ENCODE measurements around the gene DICER1. TPM values are rescaled to one million over a fixed set of nuclear protein-coding genes. Genes with fewer than 3 reads are reported as not detected.
"Not testable (repeated sequence)": the region's sequence is repeated elsewhere in the genome, so short reads cannot be mapped to it uniquely, and the experiment has no call there.

DICER1 gene
- total and polyA plus RNA-seq, 9 of the 15 experiments (the other 6 are each of a cell fraction or from before 2014, with no cell fraction given), result 2.5 to 23.2 (median 12.4) TPM

DNA sequence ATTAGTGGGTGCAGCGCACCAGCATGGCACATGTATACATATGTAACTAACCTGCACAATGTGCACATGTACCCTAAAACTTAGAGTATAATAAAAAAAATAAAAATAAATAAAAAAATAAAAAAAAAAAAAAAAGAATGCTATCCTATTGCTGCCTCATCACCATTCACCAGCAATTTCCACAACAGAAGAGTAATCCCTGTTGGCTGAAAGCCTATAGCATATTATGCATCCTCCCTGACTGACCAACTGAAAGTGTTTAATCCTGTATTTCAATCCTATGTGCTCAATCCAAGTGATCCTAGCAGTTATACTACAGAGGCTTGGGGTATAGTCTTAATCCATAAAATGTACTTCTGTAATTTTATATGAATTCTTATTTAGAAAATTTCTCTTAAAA lies 18.5 kb downstream of the DICER1 start (continued):
- TF ChIP-seq ZNF133 (CRISPR knock-in tag; IDR thresholded peaks at IDR 0.05) (no peak), FOSL1 (tag; conservative IDR thresholded peaks at IDR 0.05) (no peak), SNIP1 (IDR thresholded peaks at IDR 0.05; ENCODE audit: low read depth) (no peak), SREBF1 (IDR thresholded peaks at IDR 0.05; ENCODE audit: borderline replicate concordance, low read depth, low read length) (no peak)

DNA sequence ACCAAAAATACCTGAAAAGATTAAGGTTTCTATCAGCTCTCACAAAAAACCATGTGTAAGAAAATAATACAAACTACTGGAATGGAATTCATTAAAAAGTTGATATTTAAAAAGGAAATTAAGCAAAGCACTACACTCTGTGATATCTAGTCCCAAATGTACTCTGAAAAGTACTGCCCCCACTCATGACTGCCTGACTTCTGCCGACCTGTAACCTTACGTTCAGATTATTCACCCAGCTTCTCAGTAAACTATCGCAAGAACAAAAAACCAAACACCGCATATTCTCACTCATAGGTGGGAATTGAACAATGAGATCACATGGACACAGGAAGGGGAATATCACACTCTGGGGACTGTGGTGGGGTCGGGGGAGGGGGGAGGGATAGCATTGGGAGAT lies 18.9 kb downstream of the DICER1 start:
- H4K20me1 ChIP-seq (replicated peaks; ENCODE audit: control insufficient read depth, insufficient read depth, low read length); H3K4me3 ChIP-seq; H3K27me3 ChIP-seq (ENCODE audit: control insufficient read depth in 2 of 2, insufficient read depth in 2 of 2, low read length in 2 of 2); FAIRE-seq; in situ Hi-C loops (cut with MboI); ATAC-seq; H3K9me1 ChIP-seq (ENCODE audit: control insufficient read depth, insufficient read depth, low read length); H2AFZ ChIP-seq (ENCODE audit: low read depth, low read length); H3K79me2 ChIP-seq (ENCODE audit: control insufficient read depth, insufficient read depth, low read length); H3K4me2 ChIP-seq (ENCODE audit: insufficient read depth, low read length); H3K9me3 ChIP-seq (replicated peaks; ENCODE audit: control insufficient read depth, insufficient read depth, low read depth, low read length); BruUV-seq (replicated peaks); intact Hi-C loops (cut with micrococcal nuclease); H3K4me1 ChIP-seq (replicated peaks in 1 of 2; ENCODE audit: control insufficient read depth in 2 of 2, insufficient read depth in 2 of 2, low read length in 2 of 2); H3K9ac ChIP-seq (ENCODE audit: insufficient read depth in 1 of 2, low read depth in 2 of 2, low read length in 2 of 2); H3K36me3 ChIP-seq (ENCODE audit: control insufficient read depth, insufficient read depth, low read length); CTCF ChIA-PET (ENCODE audit: low intra/inter-chr PET ratio); H3K27ac ChIP-seq (ENCODE audit: extremely low read depth, low read depth, low read length); DNase-seq (ENCODE audit: extremely low read depth in 1 of 4, low spot score in 3 of 4): not testable (repeated sequence)
- 97% methylated on average over 3 of the region's 5 CpGs for WGBS (ENCODE audit: insufficient coverage, low coverage, missing lambda C conversion rate)
- POLR2A ChIA-PET, result interaction anchor here (0.5 kb wide), 1 partner anchor 57 kb away, joined by 4 read pairs; no protein-coding TSS in a partner anchor

DNA sequence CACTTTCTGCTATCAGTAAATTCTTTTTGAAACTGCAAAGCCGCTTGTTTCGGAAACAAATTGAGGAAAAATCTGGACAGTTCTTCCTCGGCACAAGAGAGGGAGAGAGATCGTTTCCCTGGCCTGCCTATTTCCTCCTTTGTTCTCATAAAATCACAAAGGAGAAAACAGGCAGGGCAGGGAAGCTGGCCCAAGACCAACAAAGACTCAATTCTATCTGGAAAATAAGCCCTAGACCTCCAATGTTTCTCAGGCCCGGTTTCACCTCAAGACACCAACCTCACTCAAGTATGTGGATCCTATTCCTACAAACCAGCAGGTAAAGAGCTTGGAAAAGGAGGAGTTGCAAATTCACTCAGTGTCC lies 19.5 kb downstream of the DICER1 start:
- Histone ChIP-seq H3K4me3 (no peak overlapping the region), H3K27me3 (ENCODE audit: control insufficient read depth in 2 of 2, insufficient read depth in 2 of 2, low read length in 2 of 2) (no peaks in the 10 kb centered on the region), H3K27ac (ENCODE audit: extremely low read depth, low read depth, low read length) (no peak overlapping the region), H3K9me1 (ENCODE audit: control insufficient read depth, insufficient read depth, low read length) (no peaks in the 10 kb centered on the region), H3K9ac (ENCODE audit: insufficient read depth in 1 of 2, low read depth in 2 of 2, low read length in 2 of 2) (no peak overlapping the region), H3K79me2 (ENCODE audit: control insufficient read depth, insufficient read depth, low read length) (no peaks in the 10 kb centered on the region), H4K20me1 (replicated peaks; ENCODE audit: control insufficient read depth, insufficient read depth, low read length) (no peaks in the 10 kb centered on the region), H3K4me2 (ENCODE audit: insufficient read depth, low read length) (no peak overlapping the region), H3K9me3 (replicated peaks; ENCODE audit: control insufficient read depth, insufficient read depth, low read depth, low read length) (no peaks in the 10 kb centered on the region), H3K36me3 (ENCODE audit: control insufficient read depth, insufficient read depth, low read length) (peaks cover 5% of the 10 kb centered on the region; the same call in 1 of the 3 replicates), H3K4me1 (replicated peaks in 1 of 2; ENCODE audit: control insufficient read depth in 2 of 2, insufficient read depth in 2 of 2, low read length in 2 of 2) (no peaks in the 10 kb centered on the region), H2AFZ (ENCODE audit: low read depth, low read length) (no peak overlapping the region)
- TF ChIP-seq HMG20B (CRISPR knock-in tag; IDR thresholded peaks at IDR 0.05), result no peak
- TF ChIP-seq TEAD4 (IDR thresholded peaks at IDR 0.05; ENCODE audit: low read length), result no peak
- no peak for TF ChIP-seq TEAD4 (CRISPR knock-in tag; IDR thresholded peaks at IDR 0.05; ENCODE audit: borderline replicate concordance)
- TF ChIP-seq HNRNPK (IDR thresholded peaks at IDR 0.05; ENCODE audit: low read depth, low read length, poor library complexity, severe bottlenecking), result peak; percentile 7
- TF ChIP-seq KDM2B (CRISPR knock-in tag; IDR thresholded peaks at IDR 0.05), result no peak
- intact Hi-C loops (cut with micrococcal nuclease), result no loop called here
- BruUV-seq (replicated peaks), result no TSS peak
- in situ Hi-C loops (cut with MboI), result no loop called here
- ChIA-PET POLR2A (interaction anchor here (0.5 kb wide), 1 partner anchor 58 kb away, joined by 4 read pairs; no protein-coding TSS in a partner anchor), CTCF (ENCODE audit: low intra/inter-chr PET ratio) (no interaction called here)
- DNase-seq (ENCODE audit: extremely low read depth in 1 of 4, low spot score in 3 of 4) (no peak), FAIRE-seq (no peak), ATAC-seq (no peak)
- WGBS (ENCODE audit: insufficient coverage, low coverage, missing lambda C conversion rate), result 69% methylated on average over 5 of the region's 5 CpGs

Data from K562 (cell line).